Type B pancreatic cell (in vitro differentiated cells): Measurements from ENCODE around the gene NME3. TPM values are rescaled to one million over a fixed set of nuclear protein-coding genes. Genes with fewer than 3 reads are reported as not detected.
A peak's percentile ranks its signal among the peaks of the same experiment; 100 is the strongest.

Source experiments
- DNase-seq: peaks from one replicate; pipeline ENCODE4 v3.0.0; 2021; ENCODE audit warnings: mixed read lengths; ENCODE audit not compliant: unreplicated experiment; ENCODE audit errors: extremely low spot score
- H3K27ac Mint-ChIP-seq: 2 replicates; pipeline ENCODE4 v1.8.0; 2021; ENCODE audit warnings: mild to moderate bottlenecking, mixed read lengths
- H3K27me3 Mint-ChIP-seq: 2 replicates; pipeline ENCODE4 v1.8.0; 2021; ENCODE audit warnings: mixed read lengths
- H3K36me3 Mint-ChIP-seq: 2 replicates; pipeline ENCODE4 v1.8.0; 2021; ENCODE audit warnings: mixed read lengths
- H3K4me1 Mint-ChIP-seq: one replicate; pipeline ENCODE4 v1.8.0; 2021; ENCODE audit warnings: mixed read lengths; ENCODE audit not compliant: unreplicated experiment
- H3K4me3 Mint-ChIP-seq: 2 replicates; pipeline ENCODE4 v1.8.0; 2021; ENCODE audit warnings: mild to moderate bottlenecking, mixed read lengths
- H3K9me3 Mint-ChIP-seq: 2 replicates; pipeline ENCODE4 v1.8.0; 2021; ENCODE audit warnings: mixed read lengths
- total RNA-seq: library from RNA; stranded (reverse); gene quantifications from 2 replicates; pipeline ENCODE4 v1.2.1, GENCODE V29; 2021; ENCODE audit warnings: low replicate concordance
- TF ChIP-seq, protein P1 (sequence below): fragments of 200-600 bp; sonication (generic); conservative IDR thresholded peaks from 2 replicates; pipeline ENCODE4 v1.5.0; 2021; ENCODE audit warnings: antibody characterized with exemption, mild to moderate bottlenecking

Gene NME3
- total RNA-seq, 1 donor from 2014 or later: 55.9 TPM

DNA sequence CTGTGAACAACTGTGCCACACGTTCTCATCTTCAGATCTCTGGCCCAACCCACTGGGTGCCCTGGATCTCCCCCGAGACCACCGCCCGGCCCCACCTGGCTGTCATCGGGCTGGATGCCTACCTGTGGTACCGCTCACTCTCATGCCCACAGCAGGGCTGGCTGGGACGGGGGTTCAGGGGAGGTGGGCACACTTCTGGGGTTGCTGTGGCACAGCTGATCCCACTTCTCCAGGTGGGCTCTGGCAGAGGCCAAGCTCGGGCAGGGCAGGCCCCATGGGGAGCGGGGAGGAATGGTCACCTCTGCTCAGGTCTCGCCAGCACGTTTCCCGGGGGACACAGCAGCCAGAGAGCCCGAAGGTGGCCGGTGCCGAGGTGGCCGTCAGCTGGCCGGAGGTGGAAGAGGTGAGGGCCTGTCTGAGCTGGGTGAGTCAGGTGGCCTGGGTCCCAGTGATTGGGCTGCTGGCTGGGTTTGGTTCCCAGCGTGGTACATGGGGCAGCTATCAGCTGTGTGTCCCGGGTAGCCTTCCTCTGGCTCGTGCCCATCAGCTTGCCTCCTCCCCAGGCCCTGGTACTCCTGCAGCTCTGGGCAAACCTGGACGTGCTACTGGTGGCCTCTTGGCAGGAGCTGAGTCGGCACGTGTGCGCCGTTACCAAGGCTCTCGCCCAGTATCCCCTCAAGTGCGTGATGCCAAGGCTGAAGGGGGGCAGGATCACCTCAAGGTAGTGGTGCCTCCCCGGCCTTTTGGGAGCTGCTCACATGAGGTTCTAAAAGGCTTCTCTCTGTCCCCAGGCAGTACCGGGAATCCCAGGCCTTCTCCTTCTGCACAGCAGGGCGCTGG is 3.9 kb upstream of the NME3 start:
- TF ChIP-seq, protein P1, sequence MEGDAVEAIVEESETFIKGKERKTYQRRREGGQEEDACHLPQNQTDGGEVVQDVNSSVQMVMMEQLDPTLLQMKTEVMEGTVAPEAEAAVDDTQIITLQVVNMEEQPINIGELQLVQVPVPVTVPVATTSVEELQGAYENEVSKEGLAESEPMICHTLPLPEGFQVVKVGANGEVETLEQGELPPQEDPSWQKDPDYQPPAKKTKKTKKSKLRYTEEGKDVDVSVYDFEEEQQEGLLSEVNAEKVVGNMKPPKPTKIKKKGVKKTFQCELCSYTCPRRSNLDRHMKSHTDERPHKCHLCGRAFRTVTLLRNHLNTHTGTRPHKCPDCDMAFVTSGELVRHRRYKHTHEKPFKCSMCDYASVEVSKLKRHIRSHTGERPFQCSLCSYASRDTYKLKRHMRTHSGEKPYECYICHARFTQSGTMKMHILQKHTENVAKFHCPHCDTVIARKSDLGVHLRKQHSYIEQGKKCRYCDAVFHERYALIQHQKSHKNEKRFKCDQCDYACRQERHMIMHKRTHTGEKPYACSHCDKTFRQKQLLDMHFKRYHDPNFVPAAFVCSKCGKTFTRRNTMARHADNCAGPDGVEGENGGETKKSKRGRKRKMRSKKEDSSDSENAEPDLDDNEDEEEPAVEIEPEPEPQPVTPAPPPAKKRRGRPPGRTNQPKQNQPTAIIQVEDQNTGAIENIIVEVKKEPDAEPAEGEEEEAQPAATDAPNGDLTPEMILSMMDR: no peak
- Mint-ChIP-seq H3K4me3 (peak overlapping the region; percentile 54), H3K27me3 (no peaks in the 10 kb centered on the region), H3K4me1 (no peaks in the 10 kb centered on the region), H3K27ac (no peak overlapping the region), H3K36me3 (peaks cover 4% of the 10 kb centered on the region), H3K9me3 (no peaks in the 10 kb centered on the region)
- no peak for DNase-seq

DNA sequence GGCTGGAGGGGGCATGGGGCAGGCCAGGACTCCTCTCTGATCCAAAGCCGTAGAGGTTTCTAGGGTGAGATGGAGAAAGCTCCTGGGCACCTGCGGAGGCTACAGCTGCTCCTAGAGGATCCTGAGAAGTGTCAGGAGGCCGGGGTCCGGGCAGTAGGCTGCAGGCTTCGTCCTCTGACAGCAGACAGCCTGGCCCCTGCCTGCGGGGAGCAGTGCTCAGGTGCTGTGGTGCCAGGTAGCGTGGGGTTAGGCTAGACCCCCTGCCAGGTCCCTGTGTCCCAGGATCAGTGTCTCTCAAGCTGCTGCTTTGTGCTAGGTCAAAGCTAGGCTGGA is 3.1 kb upstream of the NME3 start:
- Mint-ChIP-seq H3K27ac (no peak overlapping the region), H3K4me3 (no peak overlapping the region), H3K4me1 (no peaks in the 10 kb centered on the region), H3K27me3 (no peaks in the 10 kb centered on the region), H3K9me3 (no peaks in the 10 kb centered on the region), H3K36me3 (peaks cover 4% of the 10 kb centered on the region)
- TF ChIP-seq, protein P1: no peak
- no peak for DNase-seq

DNA sequence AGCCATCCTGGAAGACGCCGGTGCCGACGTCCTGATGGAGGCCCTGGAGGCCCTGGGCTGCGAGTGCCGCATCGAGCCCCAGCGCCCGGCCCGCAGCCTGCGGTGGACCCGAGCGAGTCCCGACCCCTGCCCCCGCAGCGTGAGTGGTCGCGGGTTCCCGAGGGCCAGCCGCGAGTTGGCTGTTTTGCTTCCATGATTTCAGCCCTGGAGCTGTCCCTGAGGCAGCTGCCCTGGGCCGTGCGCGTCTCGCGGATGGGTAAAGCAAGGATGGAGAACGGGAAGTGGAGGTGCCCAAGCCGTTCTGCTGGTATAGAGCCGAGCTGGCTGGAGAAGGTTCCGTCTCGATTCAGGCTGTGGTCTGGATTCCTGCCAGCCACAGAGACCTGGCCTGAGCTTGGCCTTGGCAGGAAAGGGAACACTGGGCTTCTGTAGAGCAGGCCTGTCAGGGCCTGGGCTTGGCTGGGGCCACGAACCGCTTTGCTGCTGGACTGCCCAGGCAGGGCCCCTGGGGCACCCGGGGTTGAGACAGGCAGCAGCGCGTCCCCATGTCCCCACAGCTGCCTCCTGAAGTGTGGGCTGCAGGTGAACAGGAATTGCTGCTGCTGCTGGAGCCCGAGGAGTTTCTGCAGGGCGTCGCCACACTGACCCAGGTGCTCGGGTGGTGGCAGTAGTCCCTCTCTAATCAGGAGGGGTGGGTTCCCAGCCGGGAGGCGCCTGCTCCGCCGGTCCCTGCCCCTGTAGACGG is 2.5 kb upstream of the NME3 start:
- no peaks in the 10 kb centered on the region for H3K9me3 Mint-ChIP-seq
- peaks cover 4% of the 10 kb centered on the region for H3K36me3 Mint-ChIP-seq
- no peak overlapping the region for H3K27ac Mint-ChIP-seq
- DNase-seq: no peak
- H3K4me3 Mint-ChIP-seq: peak overlapping the region; percentile 85
- TF ChIP-seq, protein P1: no peak
- no peaks in the 10 kb centered on the region for H3K4me1 Mint-ChIP-seq
- H3K27me3 Mint-ChIP-seq: no peaks in the 10 kb centered on the region

DNA sequence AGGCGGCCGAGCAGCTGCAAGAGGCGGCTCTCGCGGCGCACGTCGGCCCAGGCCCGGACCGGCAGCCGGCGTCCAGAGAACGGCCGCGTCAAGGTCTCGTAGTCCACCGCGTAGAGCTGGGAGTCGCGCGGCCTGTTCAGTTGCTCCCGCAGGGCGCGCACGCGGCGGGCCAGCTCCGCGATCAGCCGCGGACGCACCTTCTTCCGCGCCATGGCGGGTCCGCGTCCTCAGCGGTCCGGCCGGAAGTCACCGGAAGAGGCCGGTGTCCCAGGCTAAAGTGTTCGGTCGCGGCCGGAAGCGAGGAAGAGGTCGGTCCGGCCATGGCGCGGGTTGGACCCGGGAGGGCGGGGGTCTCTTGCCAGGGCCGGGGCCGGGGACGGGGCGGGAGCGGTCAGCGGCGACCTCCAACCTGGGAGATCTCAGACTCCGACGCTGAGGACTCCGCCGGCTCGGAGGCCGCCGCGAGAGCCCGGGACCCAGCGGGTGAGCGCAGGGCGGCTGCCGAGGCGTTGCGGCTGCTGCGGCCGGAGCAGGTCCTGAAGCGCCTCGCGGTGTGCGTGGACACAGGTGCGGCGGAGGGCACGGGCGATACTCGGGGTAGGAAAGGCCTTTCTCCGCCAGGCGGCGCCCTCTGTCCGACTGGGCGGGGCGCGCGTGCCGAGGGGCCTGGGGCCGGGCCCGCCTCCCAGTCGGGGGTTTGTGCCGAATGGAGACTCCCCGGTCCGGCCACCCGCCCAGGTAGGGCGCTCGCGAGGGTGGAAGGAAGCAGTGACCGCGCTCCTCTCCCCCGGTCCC is 1.8 kb upstream of the NME3 start, which contains the start of gene MRPS34:
Gene MRPS34, minus strand, starts transcription at position 227 of the 795 bp plus-strand sequence. Its CDS starts 15 bp downstream, at position 212.
- H3K9me3 Mint-ChIP-seq: no peaks in the 10 kb centered on the region
- peak within 1 kb of the TSS; percentile 99 for H3K4me3 Mint-ChIP-seq
- no peaks in the 10 kb centered on the region for H3K4me1 Mint-ChIP-seq
- peaks cover 4% of the 10 kb centered on the region for H3K36me3 Mint-ChIP-seq
- DNase-seq: peak; percentile 91
- no peaks in the 10 kb centered on the region for H3K27me3 Mint-ChIP-seq
- H3K27ac Mint-ChIP-seq: peak within 1 kb of the TSS; percentile 95
- TF ChIP-seq, protein P1: peak; percentile 98

DNA sequence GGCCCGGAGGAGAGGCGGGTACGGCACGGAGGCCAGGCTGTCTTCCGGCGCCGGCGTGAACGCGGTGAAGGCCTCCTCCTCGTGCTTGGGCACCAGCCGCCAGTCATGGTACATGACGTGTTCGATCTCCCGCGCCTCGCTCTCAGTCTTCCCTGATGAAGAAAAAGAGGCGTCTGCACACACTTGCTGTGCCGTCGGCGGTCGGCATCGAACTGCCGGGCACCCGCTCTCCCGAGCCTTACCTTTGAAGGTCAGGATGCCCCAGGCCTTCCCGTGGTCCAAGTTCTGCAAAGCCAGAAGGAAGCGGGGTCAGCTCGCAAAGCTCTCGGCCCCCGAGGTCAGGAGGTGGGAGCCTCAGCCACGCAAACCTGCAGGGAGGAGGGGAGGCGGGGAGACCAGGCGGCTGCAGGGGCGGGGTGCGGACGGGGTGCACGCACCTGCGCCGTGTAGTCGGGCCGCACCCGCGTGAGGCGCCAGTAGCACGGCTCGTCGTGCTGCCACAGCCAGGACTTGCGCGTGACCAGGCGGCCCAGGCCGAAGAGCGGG is 1.1 kb upstream of the NME3 start, which contains the start of gene EME2:
Gene EME2, plus strand, starts transcription at position 449 of the 546 bp plus-strand sequence. CDS start 418 bp downstream, outside the sequence.
- Mint-ChIP-seq H3K4me1 (no peaks in the 10 kb centered on the region), H3K9me3 (no peaks in the 10 kb centered on the region)

More for the DNA sequence above, 1.1 kb upstream of the NME3 start, which contains the start of gene EME2:
- no peak for DNase-seq
- TF ChIP-seq, protein P1: no peak
- Mint-ChIP-seq H3K27ac (peak within 1 kb of the TSS; percentile 95), H3K27me3 (no peaks in the 10 kb centered on the region), H3K36me3 (peaks cover 4% of the 10 kb centered on the region), H3K4me3 (peak within 1 kb of the TSS; percentile 99)
